Liver (tissue), 3 donors: ENCODE results near the gene KDELR3.

ENCODE experiments used
- CTCF ChIP-seq: fragments of 150-350 bp; IDR thresholded peaks from 2 replicates; pipeline ENCODE4 v1.5.1; 2017; ENCODE audit warnings: improper control_type of control experiment, low read depth, low read length; ENCODE audit not compliant: missing input control
- EGR1 ChIP-seq, 2 donors: IDR thresholded peaks; 2 replicates each; pipeline ENCODE4 v1.6.1; 2016 to 2018; ENCODE audit warnings: antibody characterized with exemption in 2 of 2, low read depth in 2 of 2
- FOXA1 ChIP-seq: IDR thresholded peaks from 2 replicates; pipeline ENCODE4 v1.6.1; 2016; ENCODE audit warnings: antibody characterized with exemption
- GABPA ChIP-seq, 2 donors: IDR thresholded peaks in 1 of 2; conservative IDR thresholded peaks in 1 of 2; 2 replicates each; pipeline ENCODE4 v1.6.1; 2016; ENCODE audit warnings: antibody characterized with exemption in 2 of 2, mild to moderate bottlenecking in 1 of 2, moderate library complexity in 1 of 2
- JUND ChIP-seq, 2 donors: IDR thresholded peaks; 2 replicates each; pipeline ENCODE4 v1.6.1; 2016; ENCODE audit warnings: antibody characterized with exemption in 2 of 2
- NR2F2 ChIP-seq: IDR thresholded peaks from 2 replicates; pipeline ENCODE4 v1.6.1; 2016; ENCODE audit warnings: antibody characterized with exemption
- TAF1 ChIP-seq: conservative IDR thresholded peaks from 2 replicates; pipeline ENCODE4 v1.6.1; 2016; ENCODE audit warnings: antibody characterized with exemption, mild to moderate bottlenecking
- YY1 ChIP-seq: IDR thresholded peaks from 2 replicates; pipeline ENCODE4 v1.6.1; 2016; ENCODE audit warnings: antibody characterized with exemption, mild to moderate bottlenecking
- TF ChIP-seq, protein P1 (sequence below): IDR thresholded peaks from 2 replicates; pipeline ENCODE4 v1.6.1; 2016; ENCODE audit warnings: antibody characterized with exemption, mild to moderate bottlenecking
- TF ChIP-seq, protein P2 (sequence below): IDR thresholded peaks from 2 replicates; pipeline ENCODE4 v1.6.1; 2016; ENCODE audit warnings: antibody characterized with exemption
- TF ChIP-seq, protein P3 (sequence below): IDR thresholded peaks from 2 replicates; pipeline ENCODE4 v1.6.1; 2016; ENCODE audit warnings: antibody characterized with exemption
- donor health status: healthy.
- donor health status: healthy.

GRCh38 chr22:38427940-38428339 lies 40.0 kb upstream of the KDELR3 start:
- TF ChIP-seq CTCF (no peak), EGR1 (IDR thresholded peaks at IDR 0.05; ENCODE audit: low read depth in 2 of 2) (no peak), NR2F2 (no peak), TAF1 (no peak), YY1 (no peak), FOXA1 (no peak), GABPA (IDR thresholded peaks at IDR 0.05 in 1 of 2, conservative IDR thresholded peaks at IDR 0.05 in 1 of 2) (no peak), JUND (IDR thresholded peaks at IDR 0.05) (no peak)
- TF ChIP-seq, protein P1, sequence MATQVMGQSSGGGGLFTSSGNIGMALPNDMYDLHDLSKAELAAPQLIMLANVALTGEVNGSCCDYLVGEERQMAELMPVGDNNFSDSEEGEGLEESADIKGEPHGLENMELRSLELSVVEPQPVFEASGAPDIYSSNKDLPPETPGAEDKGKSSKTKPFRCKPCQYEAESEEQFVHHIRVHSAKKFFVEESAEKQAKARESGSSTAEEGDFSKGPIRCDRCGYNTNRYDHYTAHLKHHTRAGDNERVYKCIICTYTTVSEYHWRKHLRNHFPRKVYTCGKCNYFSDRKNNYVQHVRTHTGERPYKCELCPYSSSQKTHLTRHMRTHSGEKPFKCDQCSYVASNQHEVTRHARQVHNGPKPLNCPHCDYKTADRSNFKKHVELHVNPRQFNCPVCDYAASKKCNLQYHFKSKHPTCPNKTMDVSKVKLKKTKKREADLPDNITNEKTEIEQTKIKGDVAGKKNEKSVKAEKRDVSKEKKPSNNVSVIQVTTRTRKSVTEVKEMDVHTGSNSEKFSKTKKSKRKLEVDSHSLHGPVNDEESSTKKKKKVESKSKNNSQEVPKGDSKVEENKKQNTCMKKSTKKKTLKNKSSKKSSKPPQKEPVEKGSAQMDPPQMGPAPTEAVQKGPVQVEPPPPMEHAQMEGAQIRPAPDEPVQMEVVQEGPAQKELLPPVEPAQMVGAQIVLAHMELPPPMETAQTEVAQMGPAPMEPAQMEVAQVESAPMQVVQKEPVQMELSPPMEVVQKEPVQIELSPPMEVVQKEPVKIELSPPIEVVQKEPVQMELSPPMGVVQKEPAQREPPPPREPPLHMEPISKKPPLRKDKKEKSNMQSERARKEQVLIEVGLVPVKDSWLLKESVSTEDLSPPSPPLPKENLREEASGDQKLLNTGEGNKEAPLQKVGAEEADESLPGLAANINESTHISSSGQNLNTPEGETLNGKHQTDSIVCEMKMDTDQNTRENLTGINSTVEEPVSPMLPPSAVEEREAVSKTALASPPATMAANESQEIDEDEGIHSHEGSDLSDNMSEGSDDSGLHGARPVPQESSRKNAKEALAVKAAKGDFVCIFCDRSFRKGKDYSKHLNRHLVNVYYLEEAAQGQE, result no peak
- TF ChIP-seq, protein P2, sequence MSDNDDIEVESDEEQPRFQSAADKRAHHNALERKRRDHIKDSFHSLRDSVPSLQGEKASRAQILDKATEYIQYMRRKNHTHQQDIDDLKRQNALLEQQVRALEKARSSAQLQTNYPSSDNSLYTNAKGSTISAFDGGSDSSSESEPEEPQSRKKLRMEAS, result no peak
- TF ChIP-seq, protein P3, sequence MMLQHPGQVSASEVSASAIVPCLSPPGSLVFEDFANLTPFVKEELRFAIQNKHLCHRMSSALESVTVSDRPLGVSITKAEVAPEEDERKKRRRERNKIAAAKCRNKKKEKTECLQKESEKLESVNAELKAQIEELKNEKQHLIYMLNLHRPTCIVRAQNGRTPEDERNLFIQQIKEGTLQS, result no peak
